ENCODE measurements around the gene IFIT3.
A peak's percentile ranks its signal among the peaks of the same experiment; 100 is the strongest.

The IFIT3 gene

GRCh38 chr10:89363729-89364442 is 36.1 kb downstream of the IFIT3 start:
- no peak for DNase-seq

- DNase-seq: no peak
Observed at GRCh38 chr10:89364531-89364930, 36.7 kb downstream of the IFIT3 start.

GRCh38 chr10:89367529-89367928 is 39.7 kb downstream of the IFIT3 start:
- no peak for DNase-seq

GRCh38 chr10:89368129-89368528 is 40.3 kb downstream of the IFIT3 start:
- DNase-seq: no peak

GRCh38 chr10:89369156-89370105 is 41.6 kb downstream of the IFIT3 start:
- DNase-seq: peak; percentile 18

- no peak for DNase-seq
Observed at GRCh38 chr10:89371079-89371478, 43.3 kb downstream of the IFIT3 start.

GRCh38 chr10:89371987-89372386 is 44.2 kb downstream of the IFIT3 start:
- DNase-seq: no peak

GRCh38 chr10:89373916-89374711 is 46.3 kb downstream of the IFIT3 start:
- peak; percentile 80 for DNase-seq

GRCh38 chr10:89374713-89375141 is 46.9 kb downstream of the IFIT3 start:
- no peak for DNase-seq

GRCh38 chr10:89377705-89378637 is 50.2 kb downstream of the IFIT3 start, which contains the start of gene IFIT1B:
Gene IFIT1B, plus strand, starts transcription at chr10:89378056. Its CDS starts 80 bp downstream, at chr10:89378136.
- no peak for DNase-seq

- no peak for DNase-seq
Observed at GRCh38 chr10:89379103-89379502, 51.3 kb downstream of the IFIT3 start.

- no peak for DNase-seq
Observed at GRCh38 chr10:89382757-89383156, 55.0 kb downstream of the IFIT3 start.

- DNase-seq: no peak
Observed at GRCh38 chr10:89384474-89385340, 56.9 kb downstream of the IFIT3 start.

GRCh38 chr10:89388806-89389205 is 61.0 kb downstream of the IFIT3 start:
- no peak for DNase-seq

GRCh38 chr10:89389254-89389653 is 61.5 kb downstream of the IFIT3 start:
- DNase-seq: no peak

Data from kidney glomerular epithelial cell (primary cell).